Head of caudate nucleus (tissue), 42 donors: ENCODE results near the gene RETREG3.

Source experiments
- DNase-seq, 42 donors: peaks; one replicate each; pipeline versions ENCODE4 v3.0.0 to v3.0.0-alpha.2; 2020 to 2021; ENCODE audit warnings: mixed read lengths in 7 of 42
- intact Hi-C: fragments of 100-400 bp; cut with DNase I; formaldehyde crosslinking; loops from one replicate; pipeline ENCODE4 v1.15.0; 2022

The RETREG3 gene

DNA sequence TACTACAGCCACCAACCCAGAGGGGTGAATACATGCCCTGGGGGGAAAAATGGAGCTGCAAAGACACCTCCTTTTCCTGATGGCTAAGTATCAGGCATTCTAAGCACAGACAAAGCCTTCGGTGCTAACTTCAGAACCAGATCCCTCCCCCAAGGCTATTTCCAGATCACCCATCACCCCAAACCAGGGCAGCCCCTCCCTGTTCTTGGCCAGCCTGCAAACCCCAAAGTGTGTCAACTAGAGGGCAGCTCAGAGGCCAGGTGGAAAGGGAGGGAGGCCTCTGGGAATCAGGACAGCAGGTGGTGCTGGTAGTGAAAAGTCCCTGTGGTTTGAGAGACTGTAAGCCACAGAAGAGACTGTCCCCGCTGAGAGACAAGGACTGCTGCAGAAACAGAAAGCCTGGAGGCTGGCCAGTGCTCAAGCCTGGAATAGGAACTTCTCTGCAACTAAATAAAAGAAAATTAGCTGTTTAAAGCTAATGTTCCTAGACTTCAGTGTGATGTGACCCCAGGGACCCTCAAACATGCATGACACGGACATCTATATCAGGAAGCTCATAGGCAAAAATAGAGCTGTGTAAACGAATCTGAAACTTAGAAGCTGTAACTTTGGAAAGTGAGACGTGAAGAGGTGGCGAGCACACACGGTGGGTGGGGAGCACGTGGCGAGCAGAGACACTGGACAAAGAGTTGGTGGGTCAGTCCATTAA, 9.4 kb upstream of the RETREG3 start:
- peak in 13 of 42 donors; percentile 2 to 38 (median 13) for DNase-seq
- intact Hi-C loops, result no loop called here

DNA sequence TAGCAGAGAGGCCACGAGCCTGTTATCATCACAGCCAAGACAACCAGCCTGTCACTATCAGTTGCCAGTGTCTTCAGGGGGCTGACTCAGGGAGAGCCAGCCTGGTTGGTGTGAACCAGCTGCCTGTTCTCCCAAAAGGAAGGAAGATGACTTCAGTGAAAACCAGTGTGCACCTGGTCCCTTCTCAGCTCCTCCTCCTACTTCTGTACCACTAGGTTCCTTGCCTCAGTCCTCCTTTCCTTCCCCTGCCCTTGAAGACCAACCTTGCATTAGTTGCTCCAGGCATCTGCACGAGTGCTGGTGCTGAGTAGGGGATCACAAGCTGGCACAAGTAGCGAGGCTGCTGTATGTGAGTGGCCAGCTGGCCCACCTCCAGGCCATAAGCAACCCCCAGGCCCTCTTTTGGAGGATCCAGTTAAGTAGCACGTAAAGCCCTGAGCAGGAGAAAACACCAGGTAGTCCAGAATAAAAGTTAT, 8.8 kb upstream of the RETREG3 start:
- intact Hi-C loops, result no loop called here
- DNase-seq, result no peak

DNA sequence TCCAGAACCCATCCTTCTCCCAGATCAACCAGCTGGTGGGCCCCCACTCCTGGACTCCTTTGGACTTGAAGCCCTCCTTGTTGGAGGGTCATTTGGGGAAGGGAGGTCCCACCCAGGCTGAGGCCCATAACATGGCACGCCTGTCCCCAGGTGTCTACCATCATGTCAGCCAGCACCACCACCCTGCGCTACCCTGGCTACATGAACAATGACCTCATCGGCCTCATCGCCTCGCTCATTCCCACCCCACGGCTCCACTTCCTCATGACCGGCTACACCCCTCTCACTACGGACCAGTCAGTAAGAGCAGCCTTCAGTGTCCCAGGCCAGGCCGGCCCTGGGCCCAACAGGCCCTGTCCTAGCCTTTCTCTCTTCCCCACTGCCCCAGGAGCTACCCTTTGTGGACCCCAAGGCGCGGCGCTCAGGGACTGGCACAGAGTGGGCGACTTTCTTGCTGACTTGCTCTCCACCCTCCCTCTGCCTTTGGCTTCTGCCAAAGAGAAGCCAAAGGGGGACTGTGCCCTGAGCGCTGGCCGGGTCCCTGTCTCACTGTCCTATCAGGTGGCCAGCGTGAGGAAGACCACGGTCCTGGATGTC, 4.6 kb upstream of the RETREG3 start:
- intact Hi-C loops, result no loop called here
- DNase-seq, result no peak

DNA sequence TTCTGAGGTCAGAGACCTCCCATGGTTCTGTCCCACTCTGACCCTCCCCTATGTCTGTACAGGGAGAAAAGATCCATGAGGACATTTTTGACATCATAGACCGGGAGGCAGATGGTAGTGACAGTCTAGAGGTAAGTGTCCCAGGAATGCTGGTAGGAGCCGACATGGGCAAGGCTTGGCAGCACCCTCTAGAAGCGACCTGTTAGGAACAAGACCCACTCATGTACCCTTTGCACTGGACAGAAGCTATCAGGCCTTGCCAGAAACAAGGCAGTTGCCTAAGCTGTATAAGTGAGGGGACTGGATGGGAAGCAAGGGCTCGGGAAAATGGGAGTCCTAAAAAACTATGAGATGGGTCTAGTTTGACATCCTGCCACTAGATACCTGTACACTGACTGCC, 2.8 kb upstream of the RETREG3 start:
- no peak for DNase-seq
- intact Hi-C loops, result no loop called here

DNA sequence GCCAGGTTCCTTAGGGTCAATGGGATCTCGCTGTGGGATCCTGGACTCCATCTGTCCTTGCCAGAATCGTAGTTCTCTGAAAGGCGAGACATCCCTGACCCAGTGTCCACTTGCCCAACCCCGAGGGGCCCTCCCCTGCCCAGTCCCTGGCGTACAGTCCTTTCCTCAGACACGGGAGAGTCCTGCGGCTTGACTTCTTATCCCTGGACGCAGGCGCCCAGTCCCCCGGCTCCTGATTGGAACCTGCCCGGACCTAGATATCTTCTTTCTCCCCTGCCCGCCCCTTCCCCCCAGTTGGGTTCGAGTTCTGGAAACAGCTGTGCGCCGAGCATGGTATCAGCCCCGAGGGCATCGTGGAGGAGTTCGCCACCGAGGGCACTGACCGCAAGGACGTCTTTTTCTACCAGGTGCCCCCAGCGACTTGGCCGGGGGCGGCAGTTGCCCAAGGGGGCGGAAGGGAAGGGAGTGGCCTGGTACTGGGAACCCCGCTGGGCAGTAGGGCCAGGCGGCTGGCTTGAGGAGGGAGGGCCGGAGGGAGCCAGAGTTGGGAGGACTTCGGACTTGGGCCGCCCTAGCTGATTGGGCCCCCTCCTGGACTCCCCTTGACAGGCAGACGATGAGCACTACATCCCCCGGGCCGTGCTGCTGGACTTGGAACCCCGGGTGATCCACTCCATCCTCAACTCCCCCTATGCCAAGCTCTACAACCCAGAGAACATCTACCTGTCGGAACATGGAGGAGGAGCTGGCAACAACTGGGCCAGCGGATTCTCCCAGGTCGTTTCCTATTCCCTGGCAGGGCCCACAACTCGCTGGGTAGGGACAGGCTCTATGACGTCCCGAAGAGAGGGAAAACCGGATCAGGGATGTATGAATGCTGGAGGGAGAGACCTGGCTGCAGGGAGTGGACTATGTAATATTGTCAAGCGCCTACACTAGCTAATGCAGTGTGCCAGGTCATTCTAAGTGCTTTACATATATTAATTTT, 934 bp upstream of the RETREG3 start:
- intact Hi-C loops, result loop anchor here (5.0 kb wide), 1 partner anchor 67 kb away; the partner anchor contains the start of gene PLEKHH3
- peak in 3 of 42 donors; percentile 2 to 51 (median 19) for DNase-seq

DNA sequence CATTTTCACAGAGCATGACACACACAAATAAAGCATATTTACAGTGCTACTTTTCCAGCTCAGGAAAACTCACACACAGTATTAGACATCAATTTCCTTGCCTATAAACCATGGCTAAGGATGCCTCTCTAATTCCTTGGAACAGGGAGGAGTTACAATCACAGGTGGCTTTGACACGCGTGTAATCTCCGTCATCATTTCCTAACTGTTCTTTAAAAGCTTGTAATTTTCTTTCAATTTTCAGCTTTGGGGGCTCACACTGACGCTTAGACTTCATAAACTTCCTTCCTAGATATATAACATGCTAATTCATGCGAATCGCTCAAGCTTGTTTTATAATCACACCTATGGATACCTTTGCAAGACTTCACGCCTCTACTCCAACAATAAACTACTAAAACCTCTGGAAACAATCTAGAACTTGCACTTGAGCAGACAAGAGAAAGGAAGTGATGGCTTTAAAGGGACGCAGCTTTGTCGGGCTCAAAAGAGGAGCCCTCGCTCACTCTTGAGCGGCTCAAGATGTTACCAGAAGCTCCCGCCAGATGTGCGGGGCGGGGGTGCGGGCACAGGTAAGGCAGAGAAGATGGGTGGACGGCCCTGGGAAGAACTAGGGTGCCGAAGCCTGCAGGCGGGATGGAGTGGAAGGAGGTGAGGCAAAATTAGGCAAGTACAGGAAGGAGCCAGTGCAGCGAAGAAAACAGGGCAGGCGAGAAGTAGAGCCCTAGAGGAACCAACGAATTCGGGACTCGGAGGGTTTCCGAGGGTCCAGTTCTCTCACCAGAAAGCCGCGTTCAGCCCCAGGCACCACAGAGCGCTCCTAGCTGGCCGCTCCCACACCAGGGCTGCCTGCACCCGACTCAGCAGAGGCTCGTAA, 631 bp downstream of the RETREG3 start:
- DNase-seq, result peak in 1 of 42 donors; percentile 57
- intact Hi-C loops, result loop anchor here (5.0 kb wide), 1 partner anchor 69 kb away; the partner anchor contains the start of gene PLEKHH3

DNA sequence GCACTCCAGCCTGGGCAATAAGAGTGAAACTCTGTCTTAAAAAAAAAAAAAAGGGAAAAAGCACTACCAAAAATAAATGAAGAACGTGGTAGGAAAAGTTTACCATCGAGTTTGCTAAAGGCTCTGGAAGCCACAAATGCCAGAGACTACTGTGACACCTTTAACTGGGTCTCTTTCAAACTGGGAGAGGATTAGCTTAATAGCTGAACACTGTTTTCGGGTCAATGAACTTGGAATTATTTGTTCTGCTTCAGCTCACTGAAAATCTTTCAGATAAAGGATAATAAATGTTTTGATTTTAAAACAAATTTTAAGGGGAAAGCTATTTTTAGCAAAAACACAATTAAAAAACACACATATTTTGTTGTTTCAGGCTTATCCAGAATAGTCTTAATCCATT, 1.4 kb downstream of the RETREG3 start:
- intact Hi-C loops, result loop anchor here (5.0 kb wide), 1 partner anchor 70 kb away; the partner anchor contains the start of gene PLEKHH3

DNA sequence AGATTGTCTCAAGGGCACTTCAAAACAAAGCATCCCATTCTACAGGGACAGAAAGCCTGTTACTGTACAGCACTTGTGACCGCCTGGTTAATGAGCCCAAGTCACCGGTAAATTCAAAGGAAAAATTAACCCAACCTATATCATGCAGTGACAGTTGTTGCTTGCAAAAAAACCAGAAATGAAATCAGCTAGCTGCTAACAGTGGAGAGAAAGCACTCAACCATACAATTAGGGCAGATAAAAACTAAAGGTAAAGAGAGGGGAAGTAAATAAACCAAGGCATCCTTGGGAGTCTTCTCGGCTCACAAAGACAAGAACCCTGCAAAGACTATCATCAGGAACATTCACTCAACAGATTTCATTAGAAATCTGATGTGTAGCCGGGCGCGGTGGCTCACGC, 5.9 kb downstream of the RETREG3 start:
- intact Hi-C loops, result no loop called here
- DNase-seq, result no peak

More for the DNA sequence above, 1.4 kb downstream of the RETREG3 start:
- DNase-seq, result no peak

DNA sequence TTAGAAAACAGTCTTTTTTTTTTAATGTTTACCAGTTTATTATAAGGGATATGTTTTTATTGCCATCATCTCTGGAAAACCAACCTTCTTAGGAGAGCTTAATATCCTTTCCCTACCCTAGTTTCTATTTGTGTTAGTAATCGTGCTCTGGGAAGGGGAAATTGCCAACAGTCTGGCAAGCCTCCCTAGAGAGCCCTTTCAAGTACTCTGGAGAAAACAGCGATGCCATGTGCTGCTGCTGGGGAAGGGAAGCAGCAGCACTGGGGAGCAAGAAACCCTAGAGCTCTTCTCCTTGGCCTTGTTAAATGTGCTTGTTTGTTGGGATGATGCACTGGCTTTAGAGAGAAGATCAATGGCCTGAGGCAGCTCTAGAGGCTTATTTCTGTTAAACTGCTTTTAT, 10.3 kb downstream of the RETREG3 start:
- intact Hi-C loops, result no loop called here
- peak in 21 of 42 donors; percentile 3 to 67 (median 29) for DNase-seq

DNA sequence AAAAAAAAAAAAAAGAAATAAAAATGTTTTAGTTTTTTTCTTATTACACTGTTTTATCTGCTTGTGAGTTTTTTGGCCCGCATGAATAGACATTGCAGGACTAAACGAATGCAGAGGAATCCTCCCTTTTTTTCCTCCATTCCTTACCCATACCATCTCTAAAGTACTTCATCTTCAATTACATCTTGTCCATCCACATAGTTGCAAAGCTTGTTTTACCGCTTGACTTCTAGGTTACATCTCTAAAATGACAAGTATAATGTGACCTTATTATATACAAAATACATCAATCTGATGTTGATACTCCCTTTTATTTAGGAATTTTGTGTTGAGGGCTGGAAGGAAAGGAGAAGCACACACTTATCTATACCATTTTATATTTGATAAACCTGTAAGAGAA, 12.8 kb downstream of the RETREG3 start:
- DNase-seq, result no peak
- intact Hi-C loops, result no loop called here

DNA sequence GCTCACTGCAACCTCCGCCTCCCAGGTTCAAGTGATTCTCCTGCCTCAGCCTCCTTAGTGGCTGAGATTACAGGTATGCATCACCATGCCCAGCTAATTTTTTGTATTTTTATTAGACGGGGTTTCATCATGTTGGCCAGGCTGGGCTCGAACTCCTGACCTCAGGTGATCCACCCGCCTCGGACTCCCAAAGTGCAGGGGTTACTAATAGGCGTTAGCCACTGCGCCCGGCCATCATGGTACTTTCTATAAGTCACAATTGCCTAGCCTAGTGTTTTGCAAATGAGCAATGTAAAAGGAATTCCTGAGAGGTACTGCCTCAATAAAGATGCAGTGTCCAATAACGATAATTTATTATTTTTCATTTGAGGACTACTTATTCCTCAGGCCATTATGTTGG, 17.8 kb downstream of the RETREG3 start:
- DNase-seq, result no peak
- intact Hi-C loops, result no loop called here

DNA sequence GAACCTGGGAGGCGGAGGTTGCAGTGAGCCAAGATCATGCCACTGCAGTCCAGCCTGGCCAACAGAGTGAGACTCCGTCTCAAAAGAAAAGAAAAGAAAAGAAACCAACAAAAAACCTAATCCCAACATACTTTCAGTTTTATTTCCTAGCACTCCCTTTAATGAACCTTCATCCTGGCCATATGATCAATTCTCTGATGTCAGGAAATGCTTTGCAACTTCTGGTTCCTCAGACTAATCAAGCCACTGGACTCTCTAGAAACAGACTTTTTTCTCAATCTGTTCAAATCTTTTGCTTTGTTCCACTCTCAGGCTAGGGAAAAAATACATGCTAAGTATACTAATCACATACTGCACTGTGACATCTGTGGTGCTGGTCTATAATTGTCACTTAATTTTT, 18.3 kb downstream of the RETREG3 start:
- intact Hi-C loops, result no loop called here
- DNase-seq, result no peak

DNA sequence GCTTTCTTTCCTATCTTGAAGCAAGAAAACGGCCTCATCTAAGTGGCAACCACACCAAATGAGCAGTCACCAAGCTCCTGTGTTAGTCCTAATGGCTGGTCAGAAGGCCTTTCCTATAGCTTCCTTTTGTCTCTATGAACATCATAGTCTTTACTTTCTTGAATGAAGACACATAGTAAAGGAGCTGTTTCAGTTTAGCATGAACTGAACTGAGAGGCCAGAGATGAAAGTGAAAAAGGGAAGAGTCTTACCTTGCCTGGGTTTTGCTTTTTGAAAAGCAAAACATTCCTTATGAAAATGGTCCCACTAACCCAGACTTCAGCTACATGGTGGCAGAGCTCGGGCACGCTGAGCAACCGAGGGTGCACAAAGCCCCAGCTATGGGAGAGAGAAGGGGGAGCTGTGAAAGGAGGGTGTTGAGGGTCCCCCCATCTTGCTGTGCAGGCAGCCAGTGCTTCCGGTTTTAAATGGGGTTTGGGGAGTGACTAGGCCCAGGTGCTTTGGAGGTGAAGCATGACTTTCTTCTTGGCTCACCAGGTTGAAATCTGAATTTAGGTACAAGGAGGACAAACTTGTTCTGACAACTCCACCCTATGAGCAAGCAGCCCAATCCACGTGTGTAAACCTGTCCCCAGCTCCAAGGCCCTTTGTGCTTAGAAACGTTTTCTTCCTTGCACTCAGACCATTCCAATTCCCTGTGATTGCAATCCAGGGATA, 22.5 kb downstream of the RETREG3 start:
- intact Hi-C loops, result no loop called here
- no peak for DNase-seq

DNA sequence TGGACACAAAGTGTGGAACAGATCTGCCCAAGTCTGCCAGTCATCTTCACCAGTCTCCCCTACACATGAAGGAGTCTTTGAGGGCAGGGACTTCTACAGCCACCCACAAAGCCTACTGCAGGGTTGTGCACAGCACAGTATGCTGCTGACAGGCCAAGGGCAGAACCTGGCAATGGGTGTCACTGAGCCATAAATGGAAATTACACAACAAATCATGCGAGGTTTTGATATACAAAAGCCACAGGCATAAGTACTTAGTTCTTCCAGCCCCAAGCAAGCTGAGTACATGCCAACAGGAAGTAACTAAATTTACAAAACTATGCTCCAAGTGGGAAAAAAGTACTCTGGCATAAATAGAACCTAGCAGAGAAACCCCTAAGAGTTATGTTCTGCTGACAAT, 23.8 kb downstream of the RETREG3 start:
- intact Hi-C loops, result no loop called here
- DNase-seq, result peak in 1 of 42 donors; percentile 1

DNA sequence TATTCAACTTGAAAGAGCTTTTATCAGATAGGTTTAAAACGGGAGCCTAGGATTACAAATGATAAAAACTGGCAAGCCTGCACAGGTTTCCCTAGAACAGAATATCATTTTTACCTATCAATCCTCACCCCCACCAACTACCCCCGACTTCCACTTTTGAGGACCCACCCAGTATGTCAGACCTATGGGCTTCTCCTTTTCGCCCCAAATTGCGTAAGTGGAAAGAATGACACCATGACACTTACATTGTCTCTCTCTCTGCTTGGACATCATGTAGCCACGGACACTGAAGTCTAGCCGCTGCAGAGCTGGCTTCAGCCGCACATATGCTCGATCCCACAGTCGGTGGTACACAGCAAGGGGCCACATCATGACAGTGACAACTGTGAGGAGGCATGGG, 24.3 kb downstream of the RETREG3 start:
- intact Hi-C loops, result no loop called here
- peak in 1 of 42 donors; percentile 8 for DNase-seq

DNA sequence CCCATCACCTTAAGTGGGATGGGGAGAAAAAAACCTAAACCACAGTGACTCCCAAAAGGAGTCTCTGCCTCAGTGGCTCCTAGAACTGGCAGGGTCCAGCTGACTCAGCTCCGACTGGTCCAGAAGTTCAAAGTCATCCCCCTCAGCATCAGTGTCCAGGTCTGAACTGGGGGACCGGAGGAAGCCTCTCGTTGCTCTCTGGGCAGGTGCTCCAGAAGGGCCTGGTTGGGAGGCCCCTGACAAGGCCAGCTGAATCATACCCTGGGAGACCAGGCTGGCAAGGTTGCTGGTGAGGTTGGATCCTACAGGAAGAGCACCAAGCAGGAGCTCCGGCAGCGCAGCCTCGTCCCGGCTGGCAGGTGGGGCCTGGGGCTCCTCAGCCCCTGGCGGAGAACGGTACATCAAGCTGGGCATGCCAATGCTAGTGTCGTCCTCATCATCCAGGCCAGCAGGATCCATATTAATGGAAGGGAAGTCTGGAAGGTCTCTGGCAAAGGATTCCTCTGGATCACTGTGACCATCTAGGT, 27.4 kb downstream of the RETREG3 start:
- intact Hi-C loops, result no loop called here

DNA sequence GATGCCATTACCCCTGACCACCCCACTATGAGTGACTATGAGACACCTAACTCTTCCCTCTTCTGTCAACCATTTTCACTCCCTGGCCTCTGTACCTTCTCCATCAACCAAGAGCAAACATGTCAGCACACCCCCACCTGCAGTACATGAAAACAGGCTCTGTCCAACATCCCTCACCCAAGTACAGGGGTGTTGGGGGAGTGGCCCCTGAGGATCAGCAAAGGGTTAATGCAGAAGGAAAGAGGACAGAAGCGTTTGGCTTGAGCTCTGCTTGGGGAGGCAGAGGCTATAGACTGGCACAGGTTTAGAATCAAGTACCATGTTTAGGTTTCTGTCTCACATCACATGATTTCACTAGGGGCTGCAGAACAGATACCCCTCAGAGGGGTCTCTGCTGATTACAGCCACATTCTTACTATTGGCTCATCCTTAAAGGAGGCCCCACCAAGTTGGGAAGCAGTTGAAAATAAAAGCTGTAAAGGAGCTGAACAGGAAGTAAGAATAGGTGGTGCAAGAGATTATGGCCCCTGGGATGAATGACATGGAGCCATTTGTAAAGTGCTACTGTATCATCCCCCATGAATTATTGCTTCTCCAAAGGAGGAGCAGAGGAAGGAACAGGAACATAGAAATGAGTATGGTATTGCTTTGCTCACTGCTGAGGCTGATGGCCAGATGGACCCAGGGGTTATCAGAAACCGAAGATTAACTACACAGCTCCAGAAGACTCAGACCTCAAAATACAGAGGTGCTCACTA, 29.2 kb downstream of the RETREG3 start:
- intact Hi-C loops, result loop anchor here (5.0 kb wide), 1 partner anchor 97 kb away; the partner anchor contains the start of gene PLEKHH3
- peak in 1 of 42 donors; percentile 2 for DNase-seq

More for the DNA sequence above, 27.4 kb downstream of the RETREG3 start:
- peak in 1 of 42 donors; percentile 6 for DNase-seq
